TTC549 (cell line): ENCODE results near the gene ELOVL5.
"Not testable (repeated sequence)": the region's sequence is repeated elsewhere in the genome, so short reads cannot be mapped to it uniquely, and the experiment has no call there.

ENCODE experiments used
- FAIRE-seq: peaks from 2 replicates; lab custom pipeline; 2012; peaks lifted over from hg19 to GRCh38; lab: Jason Lieb, UNC

ELOVL5 gene

GRCh38 chr6:53359095-53359842 lies 10.5 kb upstream of the ELOVL5 start:
- FAIRE-seq = no peak

- no peak for FAIRE-seq
These were observed 9.8 kb upstream of the ELOVL5 start for GRCh38 chr6:53358440-53359094.

GRCh38 chr6:53357576-53358360 lies 9.0 kb upstream of the ELOVL5 start:
- FAIRE-seq = no peak

- FAIRE-seq = no peak
These were observed 4.9 kb upstream of the ELOVL5 start for GRCh38 chr6:53353624-53354023.

- no peak for FAIRE-seq
These were observed 3.6 kb upstream of the ELOVL5 start for GRCh38 chr6:53352360-53352759.

GRCh38 chr6:53349209-53349693 lies 501 bp upstream of the ELOVL5 start:
- FAIRE-seq = no peak

- no peak for FAIRE-seq
These were observed 804 bp downstream of the ELOVL5 start for GRCh38 chr6:53347921-53348370.

GRCh38 chr6:53347250-53347920 lies 1.4 kb downstream of the ELOVL5 start:
- FAIRE-seq = no peak

GRCh38 chr6:53346049-53346448 lies 2.7 kb downstream of the ELOVL5 start:
- FAIRE-seq = not testable (repeated sequence)

GRCh38 chr6:53344969-53345368 lies 3.8 kb downstream of the ELOVL5 start:
- FAIRE-seq = no peak

GRCh38 chr6:53343092-53343491 lies 5.7 kb downstream of the ELOVL5 start:
- FAIRE-seq = no peak

- no peak for FAIRE-seq
These were observed 6.5 kb downstream of the ELOVL5 start for GRCh38 chr6:53342217-53342616.

- no peak for FAIRE-seq
These were observed 8.2 kb downstream of the ELOVL5 start for GRCh38 chr6:53340536-53340935.

GRCh38 chr6:53339424-53339823 lies 9.3 kb downstream of the ELOVL5 start:
- FAIRE-seq = no peak

GRCh38 chr6:53338304-53338703 lies 10.4 kb downstream of the ELOVL5 start:
- FAIRE-seq = no peak

- FAIRE-seq = no peak
These were observed 12.7 kb downstream of the ELOVL5 start for GRCh38 chr6:53336070-53336469.

GRCh38 chr6:53335224-53335994 lies 13.3 kb downstream of the ELOVL5 start:
- no peak for FAIRE-seq

- no peak for FAIRE-seq
These were observed 15.0 kb downstream of the ELOVL5 start for GRCh38 chr6:53333439-53334408.

- no peak for FAIRE-seq
These were observed 17.1 kb downstream of the ELOVL5 start for GRCh38 chr6:53331678-53332077.

GRCh38 chr6:53330137-53330536 lies 18.6 kb downstream of the ELOVL5 start:
- no peak for FAIRE-seq
